Spleen (tissue), 11 donors: ENCODE results near the gene ACVR1C. TPM values are rescaled to one million over a fixed set of nuclear protein-coding genes. Genes with fewer than 3 reads are reported as not detected.

Experiments used
- DNase-seq: peaks from one replicate; pipeline ENCODE4 v3.0.0-alpha.2; 2020
- H3K27ac ChIP-seq, 8 donors: fragments of 200-600 bp; sonication (generic) in 7 of 8; 1 replicate in 4 of 8; 2 replicates in 4 of 8; pipeline versions ENCODE4 v1.5.0 to v1.8.0; 2016 to 2021; ENCODE audit warnings: inconsistent platforms in 4 of 8, mild to moderate bottlenecking in 4 of 8, moderate library complexity in 1 of 8
- H3K27me3 ChIP-seq, 7 donors: fragments of 200-600 bp; sonication (generic) in 6 of 7; replicated peaks in 1 of 7; 1 replicate in 4 of 7; 2 replicates in 3 of 7; pipeline versions ENCODE4 v1.5.0 to v1.8.0; 2016 to 2021; ENCODE audit warnings: inconsistent platforms in 3 of 7, mild to moderate bottlenecking in 1 of 7
- H3K36me3 ChIP-seq, 6 donors: fragments of 200-600 bp; sonication (generic) in 5 of 6; 1 replicate in 4 of 6; 2 replicates in 2 of 6; pipeline versions ENCODE4 v1.5.0 to v1.8.0; 2016 to 2021; ENCODE audit warnings: inconsistent platforms in 2 of 6
- H3K4me1 ChIP-seq, 6 donors: fragments of 200-600 bp; sonication (generic) in 5 of 6; 1 replicate in 3 of 6; 2 replicates in 3 of 6; pipeline versions ENCODE4 v1.5.0 to v1.8.0; 2016 to 2021; ENCODE audit warnings: inconsistent platforms in 3 of 6
- H3K4me3 ChIP-seq, 8 donors: fragments of 200-600 bp; sonication (generic) in 7 of 8; 1 replicate in 4 of 8; 2 replicates in 4 of 8; pipeline versions ENCODE4 v1.5.0 to v1.8.0; 2016 to 2021; ENCODE audit warnings: inconsistent platforms in 4 of 8, mild to moderate bottlenecking in 4 of 8, moderate library complexity in 2 of 8
- H3K9me3 ChIP-seq, 8 donors: fragments of 200-600 bp; sonication (generic) in 7 of 8; 1 replicate in 4 of 8; 2 replicates in 4 of 8; pipeline versions ENCODE4 v1.5.0 to v1.8.0; 2016 to 2021; ENCODE audit warnings: inconsistent platforms in 4 of 8
- CTCF ChIP-seq, 11 experiments: fragments of 200-600 bp in 7 of 11; fragments of 450-650 bp in 4 of 11; sonication (generic) in 4 of 11; IDR thresholded peaks in 8 of 11; conservative IDR thresholded peaks in 3 of 11; 1 replicate in 7 of 11; 2 replicates in 4 of 11; pipeline versions ENCODE4 v1.4.0 to v1.8.0; 2016 to 2021; ENCODE audit warnings: antibody characterized with exemption in 11 of 11, inconsistent platforms in 4 of 11, mild to moderate bottlenecking in 1 of 11
- POLR2A ChIP-seq, 3 donors: fragments of 450-650 bp; IDR thresholded peaks; one replicate each; pipeline ENCODE4 v1.5.1; 2017; ENCODE audit warnings: antibody characterized with exemption in 3 of 3, mild to moderate bottlenecking in 1 of 3
- POLR2AphosphoS5 ChIP-seq, 3 donors: sonication (generic); formaldehyde crosslinking; IDR thresholded peaks; one replicate each; pipeline ENCODE4 v1.5.1; 2017; ENCODE audit warnings: antibody characterized with exemption in 3 of 3
- WGBS, 5 donors: extraction: QIAGEN DNeasy Blood & Tissue Kit in 3 of 5; methylation state at CpG; one replicate each; pipeline versions ENCODE4 v1.1.5 to v1.1.7; 2013 to 2018; 5-methylcytosine and 5-hydroxymethylcytosine counted together
- intact Hi-C: fragments of 100-400 bp; cut with DNase I; formaldehyde crosslinking; loops from one replicate; pipeline ENCODE4 v1.15.0; 2023; ENCODE audit warnings: low total_unique reads
- polyA plus RNA-seq, 3 donors: library from polyadenylated mRNA; stranded (reverse); fragments of 200-250 nt; gene quantifications; one replicate each; pipeline ENCODE4 v1.2.1, GENCODE V29; 2013
- total RNA-seq, 7 donors: library from RNA; depleted of rRNA in 3 of 7; stranded (reverse); fragments of >200 nt in 3 of 7; fragmentation: NEBNext Ultra II Directional in 4 of 7; extraction: Animal tissue kit (Norgen Biotek cat#: 25700) in 4 of 7; gene quantifications; one replicate each; pipeline versions ENCODE4 v1.1.0 to v1.2.1, GENCODE V29; 2016 to 2021
- donor health status: healthy with polysubstance abuse.
- donor health status: DM: no; HTN: no; CAD: no; lungs with moderate emphysema.
- donor health status: DM: no; HTN: no; CAD: no.
- donor health status: Bipolar disorder and iron deficiency.
- donor health status: healthy.
- donor health status: DM: no; HTN: no; CAD: no.
- donor health status: DM: yes; HTN: yes; CAD: no.

Gene ACVR1C
- total and polyA plus RNA-seq, 10 donors = 0.03 to 1.4 (median 0.39) TPM

- WGBS, 5 donors = 78 to 91% (median 86%) methylated on average over 2 of the region's 2 CpGs
- Histone ChIP-seq H3K27me3 (peaks cover 0 to 20% (median 0%) of the 10 kb centered on the region in 7 donors), H3K27ac (no peak overlapping the region), H3K4me1 (peaks cover 0 to 19% (median 12%) of the 10 kb centered on the region in 6 donors), H3K36me3 (no peaks in the 10 kb centered on the region), H3K9me3 (no peaks in the 10 kb centered on the region), H3K4me3 (no peak overlapping the region)
- intact Hi-C loops = no loop called here
- no peak for DNase-seq
- no peak for TF ChIP-seq POLR2AphosphoS5 (IDR thresholded peaks at IDR 0.05)
- TF ChIP-seq CTCF (IDR thresholded peaks at IDR 0.05 in 8 of 11, conservative IDR thresholded peaks at IDR 0.05 in 3 of 11) = no peak
- no peak for TF ChIP-seq POLR2A (IDR thresholded peaks at IDR 0.05)
Measured at GRCh38 chr2:157631861-157632260, 3.2 kb upstream of the ACVR1C start.

- intact Hi-C loops = no loop called here
- H3K4me1 ChIP-seq = peaks cover 0 to 27% (median 16%) of the 10 kb centered on the region in 6 donors
- H3K27ac ChIP-seq = peak overlapping the region in 4 of 8 donors; percentile 29 to 66 (median 40)
- H3K9me3 ChIP-seq = peaks cover 0 to 5% (median 0%) of the 10 kb centered on the region in 8 donors
- H3K36me3 ChIP-seq = no peaks in the 10 kb centered on the region
- peak overlapping the region; percentile 25 to 74 (median 56) for H3K4me3 ChIP-seq
- no peak for TF ChIP-seq POLR2A (IDR thresholded peaks at IDR 0.05)
- TF ChIP-seq POLR2AphosphoS5 (IDR thresholded peaks at IDR 0.05) = no peak
- TF ChIP-seq CTCF (IDR thresholded peaks at IDR 0.05 in 8 of 11, conservative IDR thresholded peaks at IDR 0.05 in 3 of 11) = no peak
- DNase-seq = peak; percentile 73
- H3K27me3 ChIP-seq = peaks cover 0 to 20% (median 0%) of the 10 kb centered on the region in 7 donors
- WGBS, 5 donors = 5 to 8% (median 6%) methylated on average over 29 to 31 of the region's 31 CpGs
Measured at GRCh38 chr2:157627594-157628476, 829 bp downstream of the ACVR1C start.

GRCh38 chr2:157625296-157625695 lies 3.4 kb downstream of the ACVR1C start:
- DNase-seq = no peak
- Histone ChIP-seq H3K9me3 (peaks cover 0 to 15% (median 0%) of the 10 kb centered on the region in 8 donors), H3K27ac (no peak overlapping the region), H3K36me3 (no peaks in the 10 kb centered on the region), H3K4me3 (no peak overlapping the region), H3K4me1 (peaks cover 0 to 27% (median 16%) of the 10 kb centered on the region in 6 donors), H3K27me3 (peaks cover 0 to 20% (median 0%) of the 10 kb centered on the region in 7 donors)
- intact Hi-C loops = no loop called here
- TF ChIP-seq POLR2AphosphoS5 (IDR thresholded peaks at IDR 0.05) (no peak), POLR2A (IDR thresholded peaks at IDR 0.05) (no peak), CTCF (IDR thresholded peaks at IDR 0.05 in 8 of 11, conservative IDR thresholded peaks at IDR 0.05 in 3 of 11) (no peak)

- Histone ChIP-seq H3K4me1 (peaks cover 0 to 8% (median 4%) of the 10 kb centered on the region in 6 donors), H3K9me3 (peaks cover 0 to 15% (median 0%) of the 10 kb centered on the region in 8 donors), H3K36me3 (no peaks in the 10 kb centered on the region), H3K27ac (no peak overlapping the region), H3K4me3 (no peak overlapping the region), H3K27me3 (no peaks in the 10 kb centered on the region)
- TF ChIP-seq POLR2AphosphoS5 (IDR thresholded peaks at IDR 0.05) = no peak
- no peak for TF ChIP-seq POLR2A (IDR thresholded peaks at IDR 0.05)
- 60 to 86% (median 72%) methylated on average over 1 of the region's 1 CpG for WGBS, 5 donors
- intact Hi-C loops = no loop called here
- no peak for DNase-seq
Measured at GRCh38 chr2:157620956-157621355, 7.7 kb downstream of the ACVR1C start.
